ENCODE results near the gene RPS6KA3.

Gene RPS6KA3

GRCh38 chrX:20285511-20285910 lies 18.8 kb upstream of the RPS6KA3 start:
- no peak for TF ChIP-seq EP300 (IDR thresholded peaks at IDR 0.05; ENCODE audit: borderline replicate concordance)

GRCh38 chrX:20284992-20285391 lies 18.3 kb upstream of the RPS6KA3 start:
- TF ChIP-seq RAD21 (IDR thresholded peaks at IDR 0.05; ENCODE audit: low read depth) (no peak), CEBPB (IDR thresholded peaks at IDR 0.05) (no peak), ZBTB7A (IDR thresholded peaks at IDR 0.05; ENCODE audit: low read depth) (no peak), EGR1 (IDR thresholded peaks at IDR 0.05) (no peak), REST (IDR thresholded peaks at IDR 0.05; ENCODE audit: low read depth) (no peak), EP300 (IDR thresholded peaks at IDR 0.05; ENCODE audit: borderline replicate concordance) (no peak), TEAD4 (IDR thresholded peaks at IDR 0.05) (no peak), USF1 (IDR thresholded peaks at IDR 0.05) (no peak), TCF12 (IDR thresholded peaks at IDR 0.05; ENCODE audit: low read depth) (no peak), NFIC (IDR thresholded peaks at IDR 0.05) (no peak), CREB1 (IDR thresholded peaks at IDR 0.05; ENCODE audit: low read depth) (no peak), FOXM1 (IDR thresholded peaks at IDR 0.05; ENCODE audit: borderline replicate concordance, low read depth) (no peak), MAX (IDR thresholded peaks at IDR 0.05) (no peak), YY1 (IDR thresholded peaks at IDR 0.05; ENCODE audit: low read depth) (no peak), TAF1 (IDR thresholded peaks at IDR 0.05; ENCODE audit: low read depth) (no peak)

GRCh38 chrX:20284444-20284843 lies 17.7 kb upstream of the RPS6KA3 start:
- TF ChIP-seq TEAD4 (IDR thresholded peaks at IDR 0.05): no peak
- no peak for TF ChIP-seq EGR1 (IDR thresholded peaks at IDR 0.05)
- no peak for TF ChIP-seq FOXM1 (IDR thresholded peaks at IDR 0.05; ENCODE audit: borderline replicate concordance, low read depth)
- no peak for TF ChIP-seq MAX (IDR thresholded peaks at IDR 0.05)
- no peak for TF ChIP-seq YY1 (IDR thresholded peaks at IDR 0.05; ENCODE audit: low read depth)
- TF ChIP-seq NFIC (IDR thresholded peaks at IDR 0.05): no peak
- TF ChIP-seq TCF12 (IDR thresholded peaks at IDR 0.05; ENCODE audit: low read depth): no peak
- no peak for TF ChIP-seq RAD21 (IDR thresholded peaks at IDR 0.05; ENCODE audit: low read depth)
- TF ChIP-seq ZBTB7A (IDR thresholded peaks at IDR 0.05; ENCODE audit: low read depth): no peak
- no peak for TF ChIP-seq REST (IDR thresholded peaks at IDR 0.05; ENCODE audit: low read depth)
- TF ChIP-seq USF1 (IDR thresholded peaks at IDR 0.05): no peak
- TF ChIP-seq CEBPB (IDR thresholded peaks at IDR 0.05): no peak
- TF ChIP-seq EP300 (IDR thresholded peaks at IDR 0.05; ENCODE audit: borderline replicate concordance): no peak
- no peak for TF ChIP-seq CREB1 (IDR thresholded peaks at IDR 0.05; ENCODE audit: low read depth)
- TF ChIP-seq TAF1 (IDR thresholded peaks at IDR 0.05; ENCODE audit: low read depth): no peak

GRCh38 chrX:20280938-20281337 lies 14.2 kb upstream of the RPS6KA3 start:
- TF ChIP-seq TCF12 (IDR thresholded peaks at IDR 0.05; ENCODE audit: low read depth) (no peak), TAF1 (IDR thresholded peaks at IDR 0.05; ENCODE audit: low read depth) (no peak), TEAD4 (IDR thresholded peaks at IDR 0.05) (no peak), CEBPB (IDR thresholded peaks at IDR 0.05) (no peak), NFIC (IDR thresholded peaks at IDR 0.05) (no peak), REST (IDR thresholded peaks at IDR 0.05; ENCODE audit: low read depth) (no peak), ZBTB7A (IDR thresholded peaks at IDR 0.05; ENCODE audit: low read depth) (no peak), YY1 (IDR thresholded peaks at IDR 0.05; ENCODE audit: low read depth) (no peak), MAX (IDR thresholded peaks at IDR 0.05) (no peak)

- TF ChIP-seq TAF1 (IDR thresholded peaks at IDR 0.05; ENCODE audit: low read depth): no peak
- no peak for TF ChIP-seq RAD21 (IDR thresholded peaks at IDR 0.05; ENCODE audit: low read depth)
- TF ChIP-seq EP300 (IDR thresholded peaks at IDR 0.05; ENCODE audit: borderline replicate concordance): no peak
- TF ChIP-seq FOXM1 (IDR thresholded peaks at IDR 0.05; ENCODE audit: borderline replicate concordance, low read depth): no peak
- no peak for TF ChIP-seq EGR1 (IDR thresholded peaks at IDR 0.05)
- no peak for TF ChIP-seq REST (IDR thresholded peaks at IDR 0.05; ENCODE audit: low read depth)
Observed at GRCh38 chrX:20274121-20274520, 7.4 kb upstream of the RPS6KA3 start.
